ENCODE data around the gene UBP1. TPM values are rescaled to one million over a fixed set of nuclear protein-coding genes. Genes with fewer than 3 reads are reported as not detected.
"Not testable (repeated sequence)": the region's sequence is repeated elsewhere in the genome, so short reads cannot be mapped to it uniquely, and the experiment has no call there.

UBP1 gene
- total and polyA plus RNA-seq, 4 donors: 36.8 to 80.3 (median 69.3) TPM

DNA sequence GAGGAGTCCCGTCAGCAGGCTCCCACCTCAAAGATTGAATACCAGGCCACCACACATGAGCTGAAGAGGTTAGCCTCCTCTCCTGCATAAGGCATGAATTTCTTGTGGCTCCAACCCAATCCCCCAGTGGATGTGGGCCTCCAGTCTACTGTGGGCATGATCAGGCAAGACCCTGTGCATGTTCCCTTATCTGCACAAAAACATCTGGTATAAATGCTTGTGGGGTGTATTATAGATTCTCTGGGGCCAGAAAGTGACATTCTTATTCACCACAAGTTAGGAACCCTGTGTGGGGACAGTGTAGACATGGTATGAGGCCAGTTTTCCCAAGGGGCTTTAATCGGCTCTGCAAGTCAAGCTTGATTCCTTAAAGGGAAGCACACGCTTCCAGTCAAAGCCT, 18.2 kb upstream of the UBP1 start:
- Histone ChIP-seq H3K4me3 (ENCODE audit: low read depth, low read length) (no peak overlapping the region), H3K27ac (ENCODE audit: low read depth, low read length) (no peak overlapping the region), H3K36me3 (ENCODE audit: control insufficient read depth, insufficient read depth, low read length) (no peaks in the 10 kb centered on the region), H3K9me3 (ENCODE audit: control insufficient read depth, insufficient read depth, low read length) (peaks cover 11% of the 10 kb centered on the region), H3K27me3 (ENCODE audit: control insufficient read depth, insufficient read depth, low read length) (no peaks in the 10 kb centered on the region), H3K4me1 (ENCODE audit: control insufficient read depth, insufficient read depth, low read length) (no peaks in the 10 kb centered on the region)
- 70% methylated on average over 2 of the region's 3 CpGs for WGBS (ENCODE audit: insufficient coverage)
- DNase-seq (ENCODE audit: low read depth in 4 of 6, low spot score in 6 of 6): no peak

- H3K9me3 ChIP-seq (ENCODE audit: control insufficient read depth, insufficient read depth, low read length): peaks cover 11% of the 10 kb centered on the region
- H3K4me1 ChIP-seq (ENCODE audit: control insufficient read depth, insufficient read depth, low read length): no peaks in the 10 kb centered on the region
- no peaks in the 10 kb centered on the region for H3K36me3 ChIP-seq (ENCODE audit: control insufficient read depth, insufficient read depth, low read length)
- H3K27ac ChIP-seq (ENCODE audit: low read depth, low read length): no peak overlapping the region
- H3K27me3 ChIP-seq (ENCODE audit: control insufficient read depth, insufficient read depth, low read length): no peaks in the 10 kb centered on the region
- no peak for DNase-seq (ENCODE audit: low read depth in 4 of 6, low spot score in 6 of 6)
- 76% methylated on average over 2 of the region's 2 CpGs for WGBS (ENCODE audit: insufficient coverage)
- no peak overlapping the region for H3K4me3 ChIP-seq (ENCODE audit: low read depth, low read length)
Observed at GRCh38 chr3:33456756-33457155, 16.6 kb upstream of the UBP1 start.

DNA sequence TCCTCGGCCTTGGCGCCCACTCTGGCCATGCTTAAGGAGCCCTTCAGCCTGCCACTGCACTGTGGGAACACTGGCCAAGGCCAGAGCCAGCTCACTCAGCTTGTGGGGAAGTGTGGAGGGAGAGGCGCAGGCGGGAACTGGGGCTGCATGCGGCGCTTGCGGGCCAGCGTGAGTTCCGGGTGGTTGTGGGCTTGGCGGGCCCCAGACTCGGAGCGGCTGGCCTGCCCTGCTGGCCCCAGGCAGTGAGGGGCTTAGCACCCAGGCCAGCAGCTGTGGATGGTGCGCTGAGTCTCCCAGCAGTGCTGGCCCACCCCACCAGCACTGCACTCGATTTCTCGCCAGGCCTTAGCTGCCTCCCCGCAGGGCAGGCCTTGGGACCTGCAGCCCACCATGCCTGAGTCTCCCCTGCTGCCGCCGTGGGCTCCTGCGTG, 13.1 kb upstream of the UBP1 start:
- Histone ChIP-seq H3K27me3 (ENCODE audit: control insufficient read depth, insufficient read depth, low read length) (no peaks in the 10 kb centered on the region), H3K27ac (ENCODE audit: low read depth, low read length) (no peak overlapping the region), H3K9me3 (ENCODE audit: control insufficient read depth, insufficient read depth, low read length) (peaks cover 5% of the 10 kb centered on the region), H3K36me3 (ENCODE audit: control insufficient read depth, insufficient read depth, low read length) (no peaks in the 10 kb centered on the region), H3K4me1 (ENCODE audit: control insufficient read depth, insufficient read depth, low read length) (no peaks in the 10 kb centered on the region), H3K4me3 (ENCODE audit: low read depth, low read length) (no peak overlapping the region)
- no peak for DNase-seq (ENCODE audit: low read depth in 4 of 6, low spot score in 6 of 6)
- 96% methylated on average over 19 of the region's 19 CpGs for WGBS (ENCODE audit: insufficient coverage)

- H3K36me3 ChIP-seq (ENCODE audit: control insufficient read depth, insufficient read depth, low read length); H3K27ac ChIP-seq (ENCODE audit: low read depth, low read length); DNase-seq (ENCODE audit: low read depth in 4 of 6, low spot score in 6 of 6); H3K4me3 ChIP-seq (ENCODE audit: low read depth, low read length); H3K4me1 ChIP-seq (ENCODE audit: control insufficient read depth, insufficient read depth, low read length); H3K9me3 ChIP-seq (ENCODE audit: control insufficient read depth, insufficient read depth, low read length); H3K27me3 ChIP-seq (ENCODE audit: control insufficient read depth, insufficient read depth, low read length): not testable (repeated sequence)
- WGBS (ENCODE audit: insufficient coverage): 60% methylated on average over 1 of the region's 1 CpG
Observed at GRCh38 chr3:33451994-33452393, 11.8 kb upstream of the UBP1 start.

- no peak overlapping the region for H3K27ac ChIP-seq (ENCODE audit: low read depth, low read length)
- no peak for DNase-seq (ENCODE audit: low read depth in 4 of 6, low spot score in 6 of 6)
- no peaks in the 10 kb centered on the region for H3K9me3 ChIP-seq (ENCODE audit: control insufficient read depth, insufficient read depth, low read length)
- 94% methylated on average over 15 of the region's 15 CpGs for WGBS (ENCODE audit: insufficient coverage)
- H3K27me3 ChIP-seq (ENCODE audit: control insufficient read depth, insufficient read depth, low read length): no peaks in the 10 kb centered on the region
- no peaks in the 10 kb centered on the region for H3K36me3 ChIP-seq (ENCODE audit: control insufficient read depth, insufficient read depth, low read length)
- H3K4me3 ChIP-seq (ENCODE audit: low read depth, low read length): no peak overlapping the region
- H3K4me1 ChIP-seq (ENCODE audit: control insufficient read depth, insufficient read depth, low read length): no peaks in the 10 kb centered on the region
Observed at GRCh38 chr3:33447958-33448357, 7.8 kb upstream of the UBP1 start.

DNA sequence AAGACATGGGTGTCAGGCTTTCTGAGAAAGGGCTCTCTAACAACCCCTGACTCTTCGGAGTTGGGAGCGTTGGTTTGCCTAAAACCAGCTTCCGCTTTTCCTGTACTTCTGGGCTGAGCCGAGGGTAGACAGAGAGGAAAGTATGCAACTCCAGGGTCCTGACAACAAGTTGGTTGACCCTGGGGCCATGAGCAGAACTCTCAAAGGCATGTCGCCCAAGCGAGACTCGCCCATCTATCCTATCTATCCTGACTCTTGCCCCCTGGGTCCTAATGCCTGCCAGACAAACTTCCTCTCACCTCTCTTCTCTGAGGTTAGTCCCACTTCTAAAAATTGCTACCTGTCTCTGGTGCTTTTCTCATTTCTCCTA, 7.0 kb upstream of the UBP1 start:
- WGBS (ENCODE audit: insufficient coverage): 87% methylated on average over 6 of the region's 7 CpGs
- H3K27ac ChIP-seq (ENCODE audit: low read depth, low read length); H3K9me3 ChIP-seq (ENCODE audit: control insufficient read depth, insufficient read depth, low read length); H3K27me3 ChIP-seq (ENCODE audit: control insufficient read depth, insufficient read depth, low read length); DNase-seq (ENCODE audit: low read depth in 4 of 6, low spot score in 6 of 6); H3K4me1 ChIP-seq (ENCODE audit: control insufficient read depth, insufficient read depth, low read length); H3K4me3 ChIP-seq (ENCODE audit: low read depth, low read length); H3K36me3 ChIP-seq (ENCODE audit: control insufficient read depth, insufficient read depth, low read length): not testable (repeated sequence)

- 100% methylated on average over 3 of the region's 4 CpGs for WGBS (ENCODE audit: insufficient coverage)
Observed at GRCh38 chr3:33442190-33442589, 2.0 kb upstream of the UBP1 start.

DNA sequence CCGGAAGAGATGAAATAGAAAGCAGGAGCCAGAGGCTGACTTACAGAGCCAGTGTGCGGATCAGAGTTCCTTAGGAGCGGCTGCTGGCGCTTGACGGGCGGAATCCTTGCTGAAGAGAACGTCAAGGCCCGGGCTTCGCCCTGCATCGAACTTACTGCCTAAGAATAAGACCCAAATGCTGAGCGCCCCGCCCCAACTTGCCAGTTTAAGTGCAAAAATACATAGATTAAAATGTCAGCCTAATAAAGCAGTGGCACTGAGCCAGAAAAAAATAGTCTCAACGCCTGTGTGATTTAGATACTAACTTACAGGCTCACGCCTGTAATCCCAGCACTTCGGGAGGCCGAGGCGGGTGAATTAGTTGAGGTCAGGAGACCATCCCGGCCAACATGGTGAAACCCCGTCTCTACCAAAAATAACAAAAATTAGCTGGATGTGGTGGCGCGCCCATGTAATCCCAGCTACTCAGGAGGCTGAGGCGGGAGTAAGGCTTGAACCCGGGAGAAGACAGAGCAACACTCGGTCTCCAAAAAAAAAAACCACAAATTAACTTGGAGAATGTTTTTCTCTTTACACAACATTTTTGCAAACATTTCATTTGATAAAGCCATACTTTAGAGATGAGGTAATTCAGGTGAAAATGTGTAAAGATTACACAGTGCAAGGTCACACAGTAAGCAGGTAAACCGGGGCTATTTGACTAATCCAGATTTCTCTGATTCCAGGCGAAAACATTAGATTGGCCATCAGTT, 1.2 kb upstream of the UBP1 start:
- no peaks in the 10 kb centered on the region for H3K9me3 ChIP-seq (ENCODE audit: control insufficient read depth, insufficient read depth, low read length)
- H3K4me1 ChIP-seq (ENCODE audit: control insufficient read depth, insufficient read depth, low read length): peaks cover 9% of the 10 kb centered on the region
- H3K4me3 ChIP-seq (ENCODE audit: low read depth, low read length): peak overlapping the region; percentile 89
- no peaks in the 10 kb centered on the region for H3K36me3 ChIP-seq (ENCODE audit: control insufficient read depth, insufficient read depth, low read length)
- WGBS (ENCODE audit: insufficient coverage): 21% methylated on average over 13 of the region's 26 CpGs
- H3K27ac ChIP-seq (ENCODE audit: low read depth, low read length): peak overlapping the region; percentile 99
- H3K27me3 ChIP-seq (ENCODE audit: control insufficient read depth, insufficient read depth, low read length): no peaks in the 10 kb centered on the region
- DNase-seq (ENCODE audit: low read depth in 4 of 6, low spot score in 6 of 6): no peak

More at GRCh38 chr3:33442190-33442589, 2.0 kb upstream of the UBP1 start:
- Histone ChIP-seq H3K4me1 (ENCODE audit: control insufficient read depth, insufficient read depth, low read length) (peaks cover 9% of the 10 kb centered on the region), H3K27ac (ENCODE audit: low read depth, low read length) (no peak overlapping the region), H3K4me3 (ENCODE audit: low read depth, low read length) (no peak overlapping the region), H3K36me3 (ENCODE audit: control insufficient read depth, insufficient read depth, low read length) (no peaks in the 10 kb centered on the region), H3K9me3 (ENCODE audit: control insufficient read depth, insufficient read depth, low read length) (no peaks in the 10 kb centered on the region), H3K27me3 (ENCODE audit: control insufficient read depth, insufficient read depth, low read length) (no peaks in the 10 kb centered on the region)
- DNase-seq (ENCODE audit: low read depth in 4 of 6, low spot score in 6 of 6): no peak

DNA sequence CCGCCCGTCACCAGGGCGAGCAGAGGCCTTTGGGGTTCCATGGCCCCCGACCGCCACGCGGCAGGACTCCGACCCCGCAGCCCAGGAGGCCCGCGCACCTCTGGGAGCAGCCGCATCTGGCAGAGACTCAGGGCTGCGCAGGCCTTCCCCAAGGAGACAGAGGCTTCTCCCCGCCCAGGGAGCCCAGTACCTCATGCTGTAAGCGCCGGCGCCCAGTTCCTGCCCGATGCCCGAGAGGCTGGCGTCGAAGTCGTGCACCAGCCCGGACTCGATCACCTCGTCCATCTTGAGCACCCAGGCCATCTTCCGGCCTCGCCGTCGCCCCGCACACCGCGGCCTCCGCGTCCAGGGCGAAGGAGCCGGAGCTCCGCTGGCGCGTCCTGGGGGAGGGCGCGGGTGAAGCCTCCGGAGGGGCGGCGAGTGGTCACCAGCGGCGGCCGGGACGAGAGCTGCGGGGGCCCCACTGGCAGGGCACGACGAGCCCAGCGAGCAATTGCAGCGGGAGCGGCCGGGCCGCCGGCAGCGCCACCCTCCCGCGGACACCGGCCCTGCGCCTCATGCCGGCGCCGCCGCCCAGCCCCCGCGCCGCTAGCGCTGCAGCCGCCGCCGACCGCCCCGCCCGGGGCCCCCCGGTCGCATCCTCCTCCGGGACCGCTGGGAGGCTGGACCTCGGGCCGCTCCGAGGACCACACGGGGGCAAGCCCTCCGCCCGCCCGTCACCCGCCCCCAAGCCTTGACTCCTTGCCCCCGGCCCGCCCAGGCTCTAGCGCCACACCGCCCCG, 468 bp downstream of the UBP1 start:
- Histone ChIP-seq H3K9me3 (ENCODE audit: control insufficient read depth, insufficient read depth, low read length) (no peaks in the 10 kb centered on the region), H3K27me3 (ENCODE audit: control insufficient read depth, insufficient read depth, low read length) (no peaks in the 10 kb centered on the region), H3K27ac (ENCODE audit: low read depth, low read length) (peak overlapping the region; percentile 94), H3K36me3 (ENCODE audit: control insufficient read depth, insufficient read depth, low read length) (no peaks in the 10 kb centered on the region), H3K4me3 (ENCODE audit: low read depth, low read length) (peak overlapping the region; percentile 89), H3K4me1 (ENCODE audit: control insufficient read depth, insufficient read depth, low read length) (peaks cover 9% of the 10 kb centered on the region)
- WGBS (ENCODE audit: insufficient coverage): under 1% methylated on average over 93 of the region's 93 CpGs
- DNase-seq (ENCODE audit: low read depth in 4 of 6, low spot score in 6 of 6): peak; percentile 7 to 63 (median 29)
